Naive B cell (primary cell): ENCODE results near the gene MISP. TPM values are rescaled to one million over a fixed set of nuclear protein-coding genes. Genes with fewer than 3 reads are reported as not detected.

ENCODE experiments used
- ATAC-seq, 2 donors: fragments of 150-1000 bp; cut with Tn5 transposase; 2 replicates each; pipeline ENCODE4 v1.10.0; 2021; ENCODE audit warnings: low read depth in 2 of 2, mild to moderate bottlenecking in 2 of 2, moderate library complexity in 2 of 2
- DNase-seq: peaks from one replicate; pipeline ENCODE4 v3.0.0; 2022
- H3K27ac Mint-ChIP-seq, 6 donors: one replicate each; pipeline ENCODE4 v1.8.0; 2020 to 2022; ENCODE audit warnings: mild to moderate bottlenecking in 6 of 6, mixed read lengths in 6 of 6, moderate library complexity in 5 of 6, inconsistent platforms in 2 of 6
- H3K27me3 Mint-ChIP-seq, 3 donors: one replicate each; pipeline ENCODE4 v1.8.0; 2021 to 2022; ENCODE audit warnings: mixed read lengths in 3 of 3, mild to moderate bottlenecking in 1 of 3
- H3K36me3 Mint-ChIP-seq, 2 donors: one replicate each; pipeline ENCODE4 v1.8.0; 2020 to 2022; ENCODE audit warnings: mixed read lengths in 2 of 2, inconsistent platforms in 1 of 2, mild to moderate bottlenecking in 1 of 2
- H3K4me1 Mint-ChIP-seq, 3 donors: one replicate each; pipeline ENCODE4 v1.8.0; 2020 to 2022; ENCODE audit warnings: mixed read lengths in 3 of 3, inconsistent platforms in 1 of 3, mild to moderate bottlenecking in 1 of 3, moderate library complexity in 1 of 3
- H3K4me3 Mint-ChIP-seq, 8 donors: one replicate each; pipeline ENCODE4 v1.8.0; 2020 to 2022; ENCODE audit warnings: mild to moderate bottlenecking in 8 of 8, mixed read lengths in 8 of 8, moderate library complexity in 8 of 8, inconsistent platforms in 2 of 8
- H3K9me3 Mint-ChIP-seq, 7 donors: one replicate each; pipeline ENCODE4 v1.8.0; 2020 to 2022; ENCODE audit warnings: mixed read lengths in 7 of 7, mild to moderate bottlenecking in 5 of 7, inconsistent platforms in 2 of 7, moderate library complexity in 1 of 7
- polyA plus RNA-seq, 6 donors: library from polyadenylated mRNA; unstranded; fragments of 300-500 nt; fragmentation: Illumina TruSeq; gene quantifications; one replicate each; pipeline ENCODE4 v1.2.3, GENCODE V29; 2021; ENCODE audit warnings: low read depth in 6 of 6

Gene MISP
- polyA plus RNA-seq, 6 donors from 2014 or later = not detected

DNA sequence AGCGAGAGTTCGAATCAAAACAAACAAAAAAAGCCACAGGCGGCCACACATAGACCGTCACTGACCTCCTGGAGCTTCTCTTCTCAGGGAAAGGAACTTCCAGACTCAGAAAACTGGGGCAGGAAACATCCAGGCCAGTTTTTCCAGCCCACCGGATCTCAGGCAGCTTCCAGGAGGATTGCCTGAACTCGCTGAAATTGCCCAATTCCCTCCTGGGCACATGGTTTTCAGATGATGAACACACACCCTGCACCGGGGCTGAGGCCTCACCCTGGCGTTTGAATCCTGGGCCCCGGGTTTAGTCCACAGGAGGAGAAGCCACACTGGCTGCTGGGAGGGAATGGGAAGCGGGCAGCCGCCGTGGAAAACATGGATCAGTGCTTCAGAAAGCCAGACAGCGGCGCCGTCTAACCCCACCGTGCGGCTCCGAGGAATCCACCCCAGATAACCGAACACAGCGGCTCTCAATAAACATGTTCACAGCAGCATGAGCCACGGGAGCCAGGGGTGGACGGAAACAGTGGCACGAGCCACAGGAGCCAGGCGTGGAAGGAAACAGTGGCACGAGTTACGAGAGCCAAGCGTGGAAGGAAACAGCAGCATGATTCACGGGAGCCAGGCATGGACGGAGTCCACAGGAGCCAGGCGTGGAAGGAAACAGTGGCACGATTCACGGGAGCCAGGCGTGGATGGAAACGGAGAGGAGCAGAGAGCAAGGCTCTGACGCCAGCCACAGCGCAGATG is 28.2 kb downstream of the MISP start:
- ATAC-seq = no peak
- no peak for DNase-seq
- no peaks in the 10 kb centered on the region for H3K4me1 Mint-ChIP-seq
- peaks cover 0 to 17% (median 0%) of the 10 kb centered on the region in 3 donors for H3K27me3 Mint-ChIP-seq
- no peak overlapping the region for H3K4me3 Mint-ChIP-seq
- H3K9me3 Mint-ChIP-seq = peaks cover 0 to 2% (median 0%) of the 10 kb centered on the region in 7 donors
- H3K36me3 Mint-ChIP-seq = no peaks in the 10 kb centered on the region
- peak overlapping the region in 1 of 6 donors; percentile 81 for H3K27ac Mint-ChIP-seq

DNA sequence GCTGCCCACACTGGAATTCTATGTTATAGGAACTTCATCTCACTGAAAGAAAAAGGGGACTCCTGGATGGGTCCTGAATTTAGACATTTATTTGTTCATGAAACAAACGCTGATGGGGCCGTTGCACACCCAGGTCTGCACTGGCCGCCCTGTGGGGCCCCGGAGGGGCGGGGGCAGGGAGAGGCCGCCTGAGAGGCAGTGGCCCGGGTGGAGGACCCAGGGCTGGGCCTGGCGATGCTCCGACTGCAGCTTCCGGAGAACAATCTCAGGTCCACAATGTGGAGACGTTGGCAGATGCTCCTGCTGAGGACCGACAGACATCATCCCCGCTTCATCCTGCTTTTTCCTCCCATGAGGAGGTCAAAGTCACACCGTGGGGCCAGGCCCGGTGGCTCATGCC is 30.0 kb downstream of the MISP start:
- no peaks in the 10 kb centered on the region for H3K4me1 Mint-ChIP-seq
- H3K4me3 Mint-ChIP-seq = no peak overlapping the region
- no peak for DNase-seq
- peaks cover 0 to 17% (median 0%) of the 10 kb centered on the region in 3 donors for H3K27me3 Mint-ChIP-seq
- no peaks in the 10 kb centered on the region for H3K36me3 Mint-ChIP-seq
- H3K27ac Mint-ChIP-seq = no peak overlapping the region
- peaks cover 0 to 2% (median 0%) of the 10 kb centered on the region in 7 donors for H3K9me3 Mint-ChIP-seq
- no peak for ATAC-seq

- no peak overlapping the region for H3K27ac Mint-ChIP-seq
- H3K36me3 Mint-ChIP-seq = no peaks in the 10 kb centered on the region
- H3K27me3 Mint-ChIP-seq = peaks cover 0 to 17% (median 0%) of the 10 kb centered on the region in 3 donors
- H3K9me3 Mint-ChIP-seq = peaks cover 0 to 2% (median 0%) of the 10 kb centered on the region in 7 donors
- ATAC-seq = no peak
- H3K4me1 Mint-ChIP-seq = no peaks in the 10 kb centered on the region
- H3K4me3 Mint-ChIP-seq = no peak overlapping the region
- no peak for DNase-seq
Observed at GRCh38 chr19:781800-782184, 30.9 kb downstream of the MISP start.

DNA sequence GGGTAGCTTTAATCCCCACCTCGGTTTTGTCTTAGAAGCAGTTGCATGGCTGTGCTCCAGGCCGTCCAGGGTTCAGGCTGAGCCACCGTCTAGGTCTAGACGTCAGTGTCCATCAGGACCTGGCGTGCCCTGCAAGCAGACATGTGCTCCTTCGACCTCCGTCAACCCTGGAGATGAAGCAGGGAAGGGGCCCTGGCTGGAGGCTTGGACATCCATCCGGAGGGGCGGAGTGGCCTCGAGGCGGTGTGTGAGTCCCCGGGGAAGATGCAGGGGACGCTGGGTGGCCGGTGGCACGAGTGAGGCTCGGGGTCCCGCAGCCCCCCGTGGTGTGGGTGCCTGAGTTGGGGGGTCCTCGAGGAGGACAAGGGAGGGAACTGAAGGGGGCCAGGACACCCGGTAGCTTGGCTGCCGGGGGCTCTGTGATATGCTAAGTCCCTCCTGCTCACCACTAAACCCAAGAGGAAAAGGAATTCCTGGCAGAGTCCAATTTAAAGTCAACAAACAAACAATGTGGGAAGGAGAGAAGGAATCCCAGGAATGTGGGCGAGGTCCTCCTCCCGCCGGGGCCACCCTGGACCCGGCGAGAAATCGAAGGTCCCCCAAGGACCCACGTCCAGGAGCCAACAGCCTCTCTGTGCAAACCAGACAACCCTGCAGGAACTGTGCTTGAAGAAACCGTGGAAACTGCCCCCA is 31.4 kb downstream of the MISP start:
- H3K9me3 Mint-ChIP-seq = peaks cover 0 to 2% (median 0%) of the 10 kb centered on the region in 7 donors
- no peaks in the 10 kb centered on the region for H3K36me3 Mint-ChIP-seq
- ATAC-seq (no peak), DNase-seq (no peak)
- no peaks in the 10 kb centered on the region for H3K4me1 Mint-ChIP-seq
- no peak overlapping the region for H3K27ac Mint-ChIP-seq
- H3K27me3 Mint-ChIP-seq = peaks cover 0 to 17% (median 0%) of the 10 kb centered on the region in 3 donors
- H3K4me3 Mint-ChIP-seq = peak overlapping the region in 1 of 8 donors; percentile 10

GRCh38 chr19:782878-783668 is 32.2 kb downstream of the MISP start:
- H3K4me3 Mint-ChIP-seq = peak overlapping the region in 1 of 8 donors; percentile 10
- H3K36me3 Mint-ChIP-seq = no peaks in the 10 kb centered on the region
- ATAC-seq (no peak), DNase-seq (no peak)
- H3K27ac Mint-ChIP-seq = no peak overlapping the region
- no peaks in the 10 kb centered on the region for H3K4me1 Mint-ChIP-seq
- peaks cover 0 to 21% (median 0%) of the 10 kb centered on the region in 3 donors for H3K27me3 Mint-ChIP-seq
- H3K9me3 Mint-ChIP-seq = peaks cover 0 to 2% (median 0%) of the 10 kb centered on the region in 7 donors

GRCh38 chr19:784541-784940 is 33.6 kb downstream of the MISP start:
- H3K36me3 Mint-ChIP-seq = no peaks in the 10 kb centered on the region
- no peak for ATAC-seq
- H3K4me1 Mint-ChIP-seq = no peaks in the 10 kb centered on the region
- H3K27ac Mint-ChIP-seq = peak overlapping the region in 1 of 6 donors; percentile 13
- no peak for DNase-seq
- H3K27me3 Mint-ChIP-seq = peaks cover 0 to 26% (median 8%) of the 10 kb centered on the region in 3 donors
- H3K4me3 Mint-ChIP-seq = no peak overlapping the region
- H3K9me3 Mint-ChIP-seq = peaks cover 0 to 2% (median 0%) of the 10 kb centered on the region in 7 donors

- Mint-ChIP-seq H3K4me1 (no peaks in the 10 kb centered on the region), H3K27ac (no peak overlapping the region), H3K36me3 (no peaks in the 10 kb centered on the region), H3K9me3 (no peaks in the 10 kb centered on the region), H3K4me3 (no peak overlapping the region), H3K27me3 (peaks cover 0 to 28% (median 13%) of the 10 kb centered on the region in 3 donors)
- DNase-seq (no peak), ATAC-seq (no peak)
Observed at GRCh38 chr19:787536-787935, 36.6 kb downstream of the MISP start.

- ATAC-seq (no peak), DNase-seq (no peak)
- no peak overlapping the region for H3K4me3 Mint-ChIP-seq
- H3K36me3 Mint-ChIP-seq = no peaks in the 10 kb centered on the region
- H3K27me3 Mint-ChIP-seq = peaks cover 0 to 28% (median 13%) of the 10 kb centered on the region in 3 donors
- no peak overlapping the region for H3K27ac Mint-ChIP-seq
- no peaks in the 10 kb centered on the region for H3K4me1 Mint-ChIP-seq
- H3K9me3 Mint-ChIP-seq = no peaks in the 10 kb centered on the region
Observed at GRCh38 chr19:788686-788982, 37.7 kb downstream of the MISP start.

DNA sequence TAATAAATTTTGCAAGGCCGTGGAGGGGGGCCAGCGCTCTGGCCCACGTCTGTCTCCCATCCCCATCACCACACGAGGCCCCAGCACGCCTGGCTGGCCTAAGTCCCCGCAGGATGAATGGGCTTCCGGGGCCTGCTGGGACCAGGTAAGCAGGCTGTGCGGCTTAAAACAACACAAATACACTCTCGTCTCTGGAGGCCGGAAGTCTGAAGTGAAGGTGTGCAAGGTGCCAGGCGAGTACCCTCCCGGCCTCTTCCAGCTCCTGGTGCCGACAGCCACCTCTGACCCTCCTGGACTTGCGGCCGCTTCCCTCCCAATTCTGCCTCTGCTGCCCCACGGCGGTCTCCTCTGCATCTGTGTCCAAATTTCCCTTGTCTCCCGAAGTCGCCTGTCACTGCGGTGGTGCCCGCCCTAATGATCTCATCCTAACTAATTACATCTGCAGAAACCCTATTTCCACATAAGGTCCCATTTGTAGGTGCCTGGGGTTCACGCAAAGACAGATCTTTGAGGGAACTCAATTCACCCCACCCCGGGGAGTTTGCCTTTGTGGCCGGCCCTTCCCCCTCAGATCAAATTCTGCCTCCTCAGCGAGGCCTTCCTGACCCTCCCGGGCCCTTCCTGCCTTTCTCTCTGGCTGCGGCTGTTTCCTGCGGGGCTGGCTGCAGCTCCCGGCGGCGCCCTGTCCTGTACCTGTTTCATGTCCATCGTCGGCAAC is 38.2 kb downstream of the MISP start:
- Mint-ChIP-seq H3K36me3 (no peaks in the 10 kb centered on the region), H3K9me3 (no peaks in the 10 kb centered on the region), H3K4me3 (no peak overlapping the region), H3K27ac (no peak overlapping the region), H3K4me1 (no peaks in the 10 kb centered on the region), H3K27me3 (peaks cover 0 to 28% (median 13%) of the 10 kb centered on the region in 3 donors)
- DNase-seq (no peak), ATAC-seq (no peak)

DNA sequence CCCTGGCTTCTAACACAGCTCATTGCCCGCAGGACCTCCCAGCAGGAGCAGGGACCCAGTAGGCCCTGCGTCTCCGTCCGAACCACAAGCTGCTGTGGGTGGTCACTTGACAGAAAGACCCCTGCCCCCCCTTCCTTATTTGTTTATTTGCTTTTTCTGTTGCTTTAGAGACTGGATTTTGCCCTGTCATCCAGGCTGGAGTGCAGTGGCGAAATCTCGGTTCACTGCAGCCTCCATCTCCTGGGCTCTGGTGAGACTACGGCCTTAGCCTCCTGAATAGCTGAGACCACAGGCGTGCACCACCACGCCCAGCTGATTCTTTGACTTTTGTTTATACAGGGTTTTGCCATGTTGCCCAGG is 38.8 kb downstream of the MISP start:
- Mint-ChIP-seq H3K9me3 (no peaks in the 10 kb centered on the region), H3K27me3 (peaks cover 0 to 28% (median 13%) of the 10 kb centered on the region in 3 donors), H3K4me3 (no peak overlapping the region), H3K4me1 (no peaks in the 10 kb centered on the region), H3K27ac (no peak overlapping the region), H3K36me3 (no peaks in the 10 kb centered on the region)
- no peak for DNase-seq
- ATAC-seq = no peak

DNA sequence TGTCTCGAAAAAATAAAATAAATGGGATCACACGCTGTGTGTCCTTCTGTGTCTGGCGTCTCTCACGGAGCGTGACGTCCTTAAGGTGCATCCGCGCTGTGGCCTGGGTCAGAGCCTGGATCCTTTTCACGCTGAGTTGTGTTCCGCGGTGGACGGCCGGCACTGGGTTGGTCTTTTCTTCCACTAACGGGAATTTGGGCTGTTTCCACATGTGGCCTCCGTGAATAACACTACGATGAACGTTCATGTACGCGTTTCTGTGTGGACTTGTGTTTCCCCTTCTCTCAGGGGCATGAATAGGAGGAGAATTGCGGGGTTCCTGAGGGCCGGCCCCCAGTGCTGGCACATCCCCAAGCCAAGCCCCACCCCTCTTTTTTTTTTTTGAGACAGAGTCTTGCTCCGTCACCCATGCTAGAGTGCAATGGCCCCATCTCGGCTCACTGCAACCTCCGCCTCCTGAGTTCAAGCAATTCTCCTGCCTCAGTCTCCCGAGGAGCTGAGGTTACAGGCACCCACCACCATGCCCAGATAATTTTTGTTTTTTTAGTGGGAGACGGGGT is 40.2 kb downstream of the MISP start:
- Mint-ChIP-seq H3K27me3 (peaks cover 0 to 28% (median 13%) of the 10 kb centered on the region in 3 donors), H3K4me1 (no peaks in the 10 kb centered on the region), H3K4me3 (peak overlapping the region in 1 of 8 donors; percentile 33), H3K36me3 (no peaks in the 10 kb centered on the region), H3K9me3 (no peaks in the 10 kb centered on the region), H3K27ac (no peak overlapping the region)
- no peak for DNase-seq
- no peak for ATAC-seq

GRCh38 chr19:791567-792305 is 40.8 kb downstream of the MISP start:
- no peaks in the 10 kb centered on the region for H3K9me3 Mint-ChIP-seq
- peaks cover 2 to 3% (median 2%) of the 10 kb centered on the region in 3 donors for H3K4me1 Mint-ChIP-seq
- peaks cover 0 to 28% (median 13%) of the 10 kb centered on the region in 3 donors for H3K27me3 Mint-ChIP-seq
- DNase-seq (no peak), ATAC-seq (no peak)
- H3K36me3 Mint-ChIP-seq = no peaks in the 10 kb centered on the region
- H3K4me3 Mint-ChIP-seq = peak overlapping the region in 1 of 8 donors; percentile 33
- no peak overlapping the region for H3K27ac Mint-ChIP-seq
